H9 (cell line): Measurements from ENCODE around the gene CBX8. TPM values are rescaled to one million over a fixed set of nuclear protein-coding genes. Genes with fewer than 3 reads are reported as not detected.

ENCODE experiments used
- DNase-seq: peaks from one replicate; pipeline ENCODE4 v3.0.0-alpha.2; 2017
- H2AFZ ChIP-seq: one replicate; pipeline ENCODE4 v1.6.1; 2013; ENCODE audit warnings: mild to moderate bottlenecking, low read length, control low read depth, moderate library complexity
- H2AK5ac ChIP-seq: 2 replicates; pipeline ENCODE4 v1.6.1; 2013; ENCODE audit warnings: low read length, control low read depth, mixed read lengths; ENCODE audit not compliant: insufficient read length
- H2BK120ac ChIP-seq: one replicate; pipeline ENCODE4 v1.6.1; 2013; ENCODE audit warnings: low read depth, mild to moderate bottlenecking, low read length, control low read depth, inconsistent platforms; ENCODE audit not compliant: poor library complexity, severe bottlenecking
- H2BK12ac ChIP-seq: 2 replicates; pipeline ENCODE4 v1.6.1; 2013; ENCODE audit warnings: low read length, control low read depth, mixed read lengths, low read depth; ENCODE audit not compliant: insufficient read length
- H2BK15ac ChIP-seq: 2 replicates; pipeline ENCODE4 v1.6.1; 2013; ENCODE audit warnings: low read depth, low read length, control low read depth
- H2BK20ac ChIP-seq: one replicate; pipeline ENCODE4 v1.6.1; 2013; ENCODE audit warnings: low read depth, mild to moderate bottlenecking, low read length, control low read depth, inconsistent platforms; ENCODE audit not compliant: poor library complexity, severe bottlenecking
- H2BK5ac ChIP-seq: 2 replicates; pipeline ENCODE4 v1.6.1; 2013; ENCODE audit warnings: low read length, control low read depth, mixed read lengths; ENCODE audit not compliant: insufficient read length
- H3K14ac ChIP-seq: 2 replicates; pipeline ENCODE4 v1.6.1; 2013; ENCODE audit warnings: low read length, control low read depth; ENCODE audit not compliant: insufficient read depth
- H3K18ac ChIP-seq: 2 replicates; pipeline ENCODE4 v1.6.1; 2013; ENCODE audit warnings: low read depth, mild to moderate bottlenecking, mixed read lengths, low read length, control low read depth; ENCODE audit not compliant: insufficient read length
- H3K23ac ChIP-seq: 2 replicates; pipeline ENCODE4 v1.6.1; 2013; ENCODE audit warnings: low read length, control low read depth, mixed read lengths, low read depth; ENCODE audit not compliant: insufficient read length
- H3K23me2 ChIP-seq: 2 replicates; pipeline ENCODE4 v1.6.1; 2013; ENCODE audit warnings: low read depth, mild to moderate bottlenecking, mixed read lengths, low read length, control low read depth; ENCODE audit not compliant: insufficient read length, poor library complexity, severe bottlenecking
- H3K27ac ChIP-seq: 2 replicates; pipeline ENCODE4 v1.5.1; 2013; ENCODE audit warnings: low read length, control low read depth, mixed read lengths, low read depth; ENCODE audit not compliant: insufficient read length
- H3K27me3 ChIP-seq: 2 replicates; pipeline ENCODE4 v1.6.1; 2013; ENCODE audit warnings: low read length, control low read depth, inconsistent platforms; ENCODE audit not compliant: insufficient read depth
- H3K4ac ChIP-seq: 2 replicates; pipeline ENCODE4 v1.6.1; 2013; ENCODE audit warnings: low read depth, mild to moderate bottlenecking, control low read depth, inconsistent platforms, low read length, moderate library complexity
- H3K4me1 ChIP-seq: 2 replicates; pipeline ENCODE4 v1.6.1; 2013; ENCODE audit warnings: low read length, control low read depth, inconsistent platforms; ENCODE audit not compliant: insufficient read depth
- H3K4me2 ChIP-seq: 2 replicates; pipeline ENCODE4 v1.6.1; 2013; ENCODE audit warnings: low read length, control low read depth, mixed read lengths; ENCODE audit not compliant: insufficient read length, insufficient read depth
- H3K56ac ChIP-seq: 2 replicates; pipeline ENCODE4 v1.6.1; 2013; ENCODE audit warnings: low read depth, mild to moderate bottlenecking, mixed read lengths, low read length, control low read depth; ENCODE audit not compliant: insufficient read length
- H3K79me1 ChIP-seq: 2 replicates; pipeline ENCODE4 v1.6.1; 2013; ENCODE audit warnings: low read depth, mild to moderate bottlenecking, moderate library complexity, low read length, control low read depth, inconsistent platforms; ENCODE audit not compliant: insufficient read depth, poor library complexity, severe bottlenecking
- H3K79me2 ChIP-seq: 2 replicates; pipeline ENCODE4 v1.6.1; 2013; ENCODE audit warnings: low read length, control low read depth, inconsistent platforms; ENCODE audit not compliant: insufficient read depth
- H3K9ac ChIP-seq: 2 replicates; pipeline ENCODE4 v1.6.1; 2013; ENCODE audit warnings: low read length, control low read depth, mixed read lengths; ENCODE audit not compliant: insufficient read length; ENCODE audit errors: extremely low read depth
- H3K9me3 ChIP-seq: one replicate; pipeline ENCODE4 v1.6.1; 2013; ENCODE audit warnings: low read depth, low read length, inconsistent platforms; ENCODE audit not compliant: control insufficient read depth
- H3T11ph ChIP-seq: one replicate; pipeline ENCODE4 v1.6.1; 2013; ENCODE audit warnings: mild to moderate bottlenecking, low read length, control low read depth, inconsistent platforms
- H4K20me1 ChIP-seq: one replicate; pipeline ENCODE4 v1.6.1; 2013; ENCODE audit not compliant: control insufficient read depth, insufficient read length, insufficient read depth
- H4K5ac ChIP-seq: 2 replicates; pipeline ENCODE4 v1.6.1; 2013; ENCODE audit warnings: low read depth, mild to moderate bottlenecking, mixed read lengths, low read length, control low read depth; ENCODE audit not compliant: insufficient read length
- H4K8ac ChIP-seq: replicated peaks from 2 replicates; pipeline ENCODE4 v1.6.1; 2013; ENCODE audit warnings: low read length, control low read depth, mixed read lengths, low read depth; ENCODE audit not compliant: insufficient read length
- H4K91ac ChIP-seq: 2 replicates; pipeline ENCODE4 v1.6.1; 2013; ENCODE audit warnings: low read depth, mild to moderate bottlenecking, moderate library complexity, mixed read lengths, low read length, control low read depth; ENCODE audit not compliant: insufficient read length
- H3K27ac Mint-ChIP-seq, 3 experiments: 2 replicates in 2 of 3; 3 replicates in 1 of 3; pipeline ENCODE4 v1.8.0; 2020 to 2021; ENCODE audit warnings: mixed read lengths in 3 of 3, mild to moderate bottlenecking in 1 of 3, moderate library complexity in 1 of 3
- H3K27me3 Mint-ChIP-seq: 2 replicates; pipeline ENCODE4 v1.8.0; 2021; ENCODE audit warnings: low read depth, mild to moderate bottlenecking, moderate library complexity, mixed read lengths
- H3K36me3 Mint-ChIP-seq, 3 experiments: 2 replicates in 2 of 3; 3 replicates in 1 of 3; pipeline ENCODE4 v1.8.0; 2020 to 2021; ENCODE audit warnings: low read depth in 3 of 3, mixed read lengths in 3 of 3; ENCODE audit not compliant: insufficient read depth in 1 of 3
- H3K4me1 Mint-ChIP-seq, 2 experiments: 2 replicates each; pipeline ENCODE4 v1.8.0; 2020; ENCODE audit warnings: mixed read lengths in 2 of 2
- H3K4me3 Mint-ChIP-seq, 2 experiments: 2 replicates in 1 of 2; 3 replicates in 1 of 2; pipeline ENCODE4 v1.8.0; 2020 to 2021; ENCODE audit warnings: mild to moderate bottlenecking in 2 of 2, mixed read lengths in 2 of 2, moderate library complexity in 1 of 2
- H3K9me3 Mint-ChIP-seq, 2 experiments: 2 replicates in 1 of 2; 3 replicates in 1 of 2; pipeline ENCODE4 v1.8.0; 2020; ENCODE audit warnings: mild to moderate bottlenecking in 2 of 2, mixed read lengths in 2 of 2, moderate library complexity in 1 of 2
- CTCF ChIP-seq: fragments of 200-600 bp; sonication (generic); conservative IDR thresholded peaks from 3 replicates; pipeline ENCODE4 v1.8.0; 2021; ENCODE audit warnings: antibody characterized with exemption, mild to moderate bottlenecking
- WGBS: extraction: QIAGEN DNeasy Blood & Tissue Kit; methylation state at CpG from one replicate; pipeline ENCODE4 v1.1.7; 2013; ENCODE audit warnings: missing lambda C conversion rate, low lambda C conversion rate, mixed read lengths; ENCODE audit not compliant: insufficient read length; ENCODE audit errors: extremely low coverage; 5-methylcytosine and 5-hydroxymethylcytosine counted together
- total RNA-seq: library from RNA; stranded (reverse); gene quantifications from 2 replicates; pipeline ENCODE4 v1.2.1, GENCODE V29; 2021

The CBX8 gene
- total RNA-seq, 1 experiment from 2014 or later = 1.2 TPM

- Histone ChIP-seq H3K23ac (no peak overlapping the region), H3K9ac (no peak overlapping the region), H3K79me1 (no peaks in the 10 kb centered on the region), H2AK5ac (no peak overlapping the region), H2BK20ac (no peak overlapping the region), H3K4ac (no peak overlapping the region), H2BK120ac (no peak overlapping the region), H3K23me2 (peaks cover 18% of the 10 kb centered on the region), H3K56ac (no peak overlapping the region), H3K79me2 (no peaks in the 10 kb centered on the region), H4K8ac (no peak overlapping the region), H4K91ac (no peak overlapping the region), H3K27me3 (peaks cover 58% of the 10 kb centered on the region), H4K5ac (no peak overlapping the region), H3K14ac (no peak overlapping the region), H3K4me1 (no peaks in the 10 kb centered on the region), H2BK12ac (no peak overlapping the region), H3K4me2 (peak overlapping the region; percentile 68), H3K18ac (peak overlapping the region; percentile 58), H2BK15ac (no peak overlapping the region; the same call in 1 of the 2 replicates), H4K20me1 (no peaks in the 10 kb centered on the region), H3K27ac (no peak overlapping the region), H3K9me3 (no peaks in the 10 kb centered on the region), H3T11ph (no peak overlapping the region), H2BK5ac (no peak overlapping the region), H2AFZ (no peak overlapping the region)
- no peak overlapping the region for H3K27ac Mint-ChIP-seq
- H3K9me3 Mint-ChIP-seq = peaks cover 2 to 5% of the 10 kb centered on the region in 2 experiments; a peak in 1 of 5 replicates
- no peaks in the 10 kb centered on the region; a peak in 1 of 7 replicates for H3K36me3 Mint-ChIP-seq
- peaks cover 14 to 18% of the 10 kb centered on the region in 2 experiments; a peak in 3 of 4 replicates for H3K4me1 Mint-ChIP-seq
- H3K4me3 Mint-ChIP-seq = peak overlapping the region; percentile 47 to 76
- no peak for TF ChIP-seq CTCF
- peak; percentile 70 for DNase-seq
- WGBS = no CpG with 5 or more reads among the region's 89 CpGs
- H3K27me3 Mint-ChIP-seq = peaks cover 94% of the 10 kb centered on the region
These were observed 47.2 kb upstream of the CBX8 start for GRCh38 chr17:79843816-79844800.
